ENCODE results near the gene GPR160.

The GPR160 gene

GRCh38 chr3:170024581-170024980 is 13.2 kb upstream of the GPR160 start:
- DNase-seq (ENCODE audit: low read depth): no peak
- TF ChIP-seq, protein P1, sequence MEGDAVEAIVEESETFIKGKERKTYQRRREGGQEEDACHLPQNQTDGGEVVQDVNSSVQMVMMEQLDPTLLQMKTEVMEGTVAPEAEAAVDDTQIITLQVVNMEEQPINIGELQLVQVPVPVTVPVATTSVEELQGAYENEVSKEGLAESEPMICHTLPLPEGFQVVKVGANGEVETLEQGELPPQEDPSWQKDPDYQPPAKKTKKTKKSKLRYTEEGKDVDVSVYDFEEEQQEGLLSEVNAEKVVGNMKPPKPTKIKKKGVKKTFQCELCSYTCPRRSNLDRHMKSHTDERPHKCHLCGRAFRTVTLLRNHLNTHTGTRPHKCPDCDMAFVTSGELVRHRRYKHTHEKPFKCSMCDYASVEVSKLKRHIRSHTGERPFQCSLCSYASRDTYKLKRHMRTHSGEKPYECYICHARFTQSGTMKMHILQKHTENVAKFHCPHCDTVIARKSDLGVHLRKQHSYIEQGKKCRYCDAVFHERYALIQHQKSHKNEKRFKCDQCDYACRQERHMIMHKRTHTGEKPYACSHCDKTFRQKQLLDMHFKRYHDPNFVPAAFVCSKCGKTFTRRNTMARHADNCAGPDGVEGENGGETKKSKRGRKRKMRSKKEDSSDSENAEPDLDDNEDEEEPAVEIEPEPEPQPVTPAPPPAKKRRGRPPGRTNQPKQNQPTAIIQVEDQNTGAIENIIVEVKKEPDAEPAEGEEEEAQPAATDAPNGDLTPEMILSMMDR (IDR thresholded peaks at IDR 0.05; ENCODE audit: insufficient read depth, low read depth, low read length, missing control alignments): no peak
- H3K4me3 ChIP-seq (ENCODE audit: low read depth, low read length): no peak overlapping the region

DNA sequence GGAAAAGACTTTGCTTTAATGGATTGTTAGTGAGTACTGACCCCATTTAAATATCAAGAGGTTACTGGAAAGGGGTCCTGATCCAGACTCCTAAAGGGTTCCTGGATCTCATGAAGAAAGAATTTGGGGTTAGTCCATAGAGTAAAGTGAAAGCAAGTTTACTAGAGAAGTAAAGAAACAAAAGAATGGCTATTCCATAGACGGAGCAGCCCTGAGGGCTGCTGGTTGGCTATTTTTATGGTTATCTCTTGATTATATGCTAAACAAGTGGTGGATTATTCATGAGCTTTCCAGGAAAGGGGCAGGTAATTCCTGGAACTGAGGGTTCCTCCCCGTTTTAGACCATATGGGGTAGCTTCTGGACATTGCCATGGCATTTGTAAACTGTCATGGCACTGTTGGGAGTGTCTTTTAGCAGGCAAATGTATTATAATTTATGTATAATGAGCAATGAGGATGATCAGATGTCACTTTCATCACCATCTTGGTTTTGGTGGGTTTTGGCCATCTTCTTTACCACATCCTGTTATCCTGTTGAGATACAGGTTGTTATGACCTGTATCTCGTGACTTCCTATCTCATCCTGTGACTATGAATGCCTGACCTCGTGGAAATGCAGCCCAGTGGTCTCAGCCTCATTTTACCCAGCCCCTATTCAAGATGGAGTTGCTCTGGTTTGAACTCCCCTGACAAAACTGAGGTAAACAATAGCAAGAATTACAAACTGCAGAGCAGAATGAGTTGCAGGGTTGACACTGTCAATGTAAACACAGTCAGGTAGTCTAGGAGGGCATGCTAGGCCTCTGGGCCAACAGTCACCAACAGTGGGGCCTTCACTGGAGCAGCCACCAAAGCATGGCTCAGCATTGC is 10.3 kb upstream of the GPR160 start:
- H3K4me3 ChIP-seq (ENCODE audit: low read depth, low read length): no peak overlapping the region
- TF ChIP-seq, protein P1 (IDR thresholded peaks at IDR 0.05; ENCODE audit: insufficient read depth, low read depth, low read length, missing control alignments): no peak
- peak; percentile 26 for DNase-seq (ENCODE audit: low read depth)

GRCh38 chr3:170033489-170033888 is 4.3 kb upstream of the GPR160 start:
- no peak for DNase-seq (ENCODE audit: low read depth)
- H3K4me3 ChIP-seq (ENCODE audit: low read depth, low read length): no peak overlapping the region
- TF ChIP-seq, protein P1 (IDR thresholded peaks at IDR 0.05; ENCODE audit: insufficient read depth, low read depth, low read length, missing control alignments): no peak

DNA sequence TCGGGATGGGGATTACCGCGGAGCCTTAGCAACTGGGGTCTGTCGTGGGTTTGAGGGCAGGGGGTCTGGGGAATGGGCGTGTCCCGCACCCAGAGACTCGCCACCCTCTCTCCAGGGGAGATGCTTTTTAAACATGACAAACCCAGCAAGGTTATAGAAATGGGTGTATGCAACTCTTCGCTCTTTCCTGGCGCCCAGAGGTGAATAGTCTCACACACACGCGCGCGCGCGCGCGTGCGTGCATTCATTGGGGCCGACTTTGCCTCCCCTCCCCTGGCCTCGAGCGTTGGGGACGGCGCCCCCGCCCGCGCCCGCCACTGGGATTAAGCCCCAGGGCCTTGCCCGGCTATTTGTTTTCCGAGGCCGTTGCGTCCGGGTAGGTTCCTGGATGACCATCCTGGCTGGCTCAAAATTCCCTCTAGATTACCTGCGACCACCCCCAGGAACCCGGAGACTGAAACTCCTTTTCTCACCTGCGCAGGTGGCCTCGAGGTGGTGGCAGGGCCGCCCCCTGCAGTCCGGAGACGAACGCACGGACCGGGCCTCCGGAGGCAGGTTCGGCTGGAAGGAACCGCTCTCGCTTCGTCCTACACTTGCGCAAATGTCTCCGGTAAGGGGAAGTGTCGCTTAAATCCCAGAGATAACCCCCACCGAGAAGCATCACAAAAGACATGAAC is 777 bp downstream of the GPR160 start:
- DNase-seq (ENCODE audit: low read depth): peak; percentile 59
- H3K4me3 ChIP-seq (ENCODE audit: low read depth, low read length): peak overlapping the region; percentile 84
- TF ChIP-seq, protein P1 (IDR thresholded peaks at IDR 0.05; ENCODE audit: insufficient read depth, low read depth, low read length, missing control alignments): peak; percentile 24

- TF ChIP-seq, protein P1 (IDR thresholded peaks at IDR 0.05; ENCODE audit: insufficient read depth, low read depth, low read length, missing control alignments): no peak
- no peak for DNase-seq (ENCODE audit: low read depth)
- H3K4me3 ChIP-seq (ENCODE audit: low read depth, low read length): peak overlapping the region; percentile 84
Measured at GRCh38 chr3:170040418-170040817, 2.6 kb downstream of the GPR160 start.

DNA sequence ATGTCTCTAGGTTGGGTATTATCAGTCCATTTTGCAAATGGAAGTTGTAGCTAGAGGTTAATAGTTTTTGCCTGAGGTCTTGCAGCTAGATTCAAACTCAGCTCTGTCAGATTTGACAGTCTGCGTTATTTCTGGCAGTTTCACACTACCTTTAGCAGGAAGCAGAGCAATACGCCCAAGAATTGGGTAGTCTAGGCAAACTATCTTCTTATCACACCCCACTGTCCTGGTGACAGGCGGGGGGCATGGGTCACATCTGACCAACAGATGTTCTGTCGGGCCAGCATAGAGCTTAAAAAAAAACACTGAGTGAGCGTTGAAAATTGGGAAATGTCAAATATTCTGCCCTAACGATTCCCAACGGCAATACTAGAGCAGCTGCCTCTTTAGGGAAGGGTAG is 5.7 kb downstream of the GPR160 start:
- no peak for DNase-seq (ENCODE audit: low read depth)

More for the DNA sequence above, 5.7 kb downstream of the GPR160 start:
- TF ChIP-seq, protein P1 (IDR thresholded peaks at IDR 0.05; ENCODE audit: insufficient read depth, low read depth, low read length, missing control alignments): no peak
- H3K4me3 ChIP-seq (ENCODE audit: low read depth, low read length): no peak overlapping the region
